Osteoblast (primary cell): Measurements from ENCODE around the gene SH2D7. TPM values are rescaled to one million over a fixed set of nuclear protein-coding genes. Genes with fewer than 3 reads are reported as not detected.

Source experiments
- DNase-seq: peaks from one replicate; pipeline ENCODE4 v3.0.0; 2011; ENCODE audit warnings: low spot score, mixed read lengths; ENCODE audit not compliant: insufficient read length; ENCODE audit errors: missing footprints
- H2AFZ ChIP-seq: 2 replicates; pipeline ENCODE4 v1.6.0; 2011; ENCODE audit warnings: mild to moderate bottlenecking, low read length
- H3K27ac ChIP-seq: 2 replicates; pipeline ENCODE4 v1.5.1; 2011; ENCODE audit warnings: mild to moderate bottlenecking, low read depth, low read length, moderate library complexity
- H3K27me3 ChIP-seq: 2 replicates; pipeline ENCODE4 v1.6.0; 2012; ENCODE audit warnings: mild to moderate bottlenecking, control low read depth, inconsistent platforms, low read length, moderate library complexity; ENCODE audit not compliant: insufficient read depth
- H3K36me3 ChIP-seq: 2 replicates; pipeline ENCODE4 v1.5.1; 2011; ENCODE audit warnings: mild to moderate bottlenecking, low read length, control low read depth, moderate library complexity; ENCODE audit not compliant: insufficient read depth
- H3K4me1 ChIP-seq: 2 replicates; pipeline ENCODE4 v1.5.1; 2011; ENCODE audit warnings: mild to moderate bottlenecking, low read length, control low read depth, moderate library complexity; ENCODE audit not compliant: insufficient read depth
- H3K4me2 ChIP-seq: 2 replicates; pipeline ENCODE4 v1.6.0; 2011; ENCODE audit warnings: mild to moderate bottlenecking, low read length; ENCODE audit not compliant: insufficient read depth
- H3K4me3 ChIP-seq: fragments of 200-600 bp; sonication (generic); 3 replicates; pipeline ENCODE4 v1.5.1; 2012; ENCODE audit warnings: mild to moderate bottlenecking, low read length, inconsistent platforms; ENCODE audit not compliant: insufficient read depth
- H3K79me2 ChIP-seq: 2 replicates; pipeline ENCODE4 v1.6.0; 2012; ENCODE audit warnings: mild to moderate bottlenecking, low read length, control low read depth, inconsistent platforms; ENCODE audit not compliant: insufficient read depth
- H3K9me3 ChIP-seq: 2 replicates; pipeline ENCODE4 v1.5.1; 2011; ENCODE audit warnings: low read depth, low read length, control low read depth
- H4K20me1 ChIP-seq: 2 replicates; pipeline ENCODE4 v1.6.0; 2012; ENCODE audit warnings: mild to moderate bottlenecking, low read length, control low read depth; ENCODE audit not compliant: insufficient read depth
- CTCF ChIP-seq: IDR thresholded peaks from 2 replicates; pipeline ENCODE4 v1.5.1; 2011; ENCODE audit warnings: mild to moderate bottlenecking, low read depth, low read length, moderate library complexity; ENCODE audit errors: extremely low read depth
- total RNA-seq: library from RNA; depleted of rRNA; stranded (reverse); fragments of >200 nt; gene quantifications from 2 replicates; pipeline ENCODE4 v1.2.3, GENCODE V29; 2012

Gene SH2D7
- total RNA-seq, 1 donor: not detected

DNA sequence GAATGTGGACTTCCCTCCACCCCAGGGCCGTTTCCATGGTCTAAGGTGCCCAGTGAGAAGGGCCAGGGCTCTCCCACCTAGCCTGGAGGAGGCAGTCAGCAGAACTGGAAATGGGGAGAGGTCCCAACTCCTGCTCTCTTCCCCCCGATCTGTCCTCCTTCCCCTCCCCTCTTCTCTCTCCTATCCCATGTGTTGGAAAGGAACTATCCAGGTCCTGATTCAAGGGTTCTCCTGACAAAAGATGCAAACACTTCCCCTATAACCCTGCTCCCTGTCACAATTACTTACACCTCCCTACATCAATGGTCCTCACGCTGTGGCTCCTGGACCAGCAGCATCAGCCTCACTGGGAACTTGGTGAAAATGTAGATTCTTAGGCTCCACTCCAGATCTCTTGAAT is 32.9 kb downstream of the SH2D7 start:
- Histone ChIP-seq H3K27me3 (no peaks in the 10 kb centered on the region), H3K4me1 (no peaks in the 10 kb centered on the region), H3K36me3 (no peaks in the 10 kb centered on the region), H3K4me3 (no peak overlapping the region), H2AFZ (no peak overlapping the region), H3K9me3 (no peaks in the 10 kb centered on the region), H4K20me1 (no peaks in the 10 kb centered on the region), H3K27ac (no peak overlapping the region), H3K79me2 (no peaks in the 10 kb centered on the region), H3K4me2 (no peak overlapping the region)
- no peak for TF ChIP-seq CTCF
- no peak for DNase-seq

DNA sequence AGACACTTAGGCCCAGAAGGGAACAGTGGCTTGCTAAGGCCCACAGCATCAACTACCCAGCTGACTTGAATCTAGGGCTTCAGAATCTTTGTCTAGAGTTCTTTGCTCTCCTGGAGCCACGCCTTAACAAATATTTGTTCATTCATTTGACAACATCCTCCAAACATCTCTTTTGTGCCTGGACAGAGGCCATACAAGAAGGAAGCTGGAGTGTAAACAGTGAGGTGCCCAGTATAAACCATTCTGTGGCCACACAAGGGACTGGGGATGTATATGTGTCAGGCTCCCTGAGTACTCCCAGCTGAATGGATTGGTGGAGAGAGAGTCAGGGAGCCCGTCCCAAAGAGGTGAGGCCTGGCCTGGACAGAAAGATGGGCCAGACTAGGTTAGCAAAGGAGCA is 35.5 kb downstream of the SH2D7 start:
- Histone ChIP-seq H3K4me1 (peaks cover 5% of the 10 kb centered on the region), H3K27ac (no peak overlapping the region), H4K20me1 (no peaks in the 10 kb centered on the region), H3K4me2 (no peak overlapping the region), H3K36me3 (no peaks in the 10 kb centered on the region), H3K4me3 (no peak overlapping the region), H3K27me3 (no peaks in the 10 kb centered on the region), H2AFZ (no peak overlapping the region), H3K79me2 (no peaks in the 10 kb centered on the region), H3K9me3 (no peaks in the 10 kb centered on the region)
- no peak for DNase-seq
- no peak for TF ChIP-seq CTCF

DNA sequence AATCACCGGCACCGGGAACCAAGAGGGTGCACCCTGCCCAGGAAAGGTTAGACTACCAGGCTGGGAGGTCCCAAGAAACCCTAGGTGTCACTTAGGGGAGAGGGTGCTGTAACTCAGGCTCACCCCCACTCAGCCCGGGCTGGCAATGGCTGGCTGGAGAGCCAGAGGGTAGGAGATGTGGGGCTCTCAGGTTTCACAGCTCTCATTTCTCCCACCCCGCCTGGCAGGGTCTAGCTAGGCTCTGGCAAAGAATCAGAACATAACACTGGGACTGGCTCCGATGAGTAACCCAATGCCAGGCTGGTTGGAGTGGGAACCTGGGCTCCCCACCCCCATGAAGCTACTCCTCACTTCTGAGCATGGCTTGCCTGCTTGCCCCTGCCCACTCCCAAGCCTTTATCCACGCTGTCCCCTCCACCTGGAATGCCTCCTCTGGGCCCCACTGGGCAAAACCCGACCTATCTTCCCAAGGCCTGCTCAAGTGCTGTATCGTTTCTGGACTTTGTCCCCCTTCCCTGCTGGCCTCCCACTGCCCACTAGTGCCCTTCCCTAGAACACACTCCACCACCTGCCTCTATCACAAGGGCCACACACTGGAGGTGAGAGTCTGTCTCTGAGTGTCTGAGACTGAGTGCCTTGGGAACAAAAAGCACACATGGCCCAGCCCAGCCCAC is 36.9 kb downstream of the SH2D7 start:
- H3K79me2 ChIP-seq: no peaks in the 10 kb centered on the region
- H2AFZ ChIP-seq: no peak overlapping the region
- no peaks in the 10 kb centered on the region for H3K36me3 ChIP-seq
- no peak overlapping the region for H3K4me2 ChIP-seq
- H3K27me3 ChIP-seq: no peaks in the 10 kb centered on the region
- no peaks in the 10 kb centered on the region for H4K20me1 ChIP-seq
- H3K4me3 ChIP-seq: no peak overlapping the region
- no peaks in the 10 kb centered on the region for H3K9me3 ChIP-seq
- DNase-seq: no peak
- no peak overlapping the region for H3K27ac ChIP-seq
- H3K4me1 ChIP-seq: peaks cover 5% of the 10 kb centered on the region
- TF ChIP-seq CTCF: no peak

- H3K9me3 ChIP-seq: no peaks in the 10 kb centered on the region
- no peak for DNase-seq
- H3K36me3 ChIP-seq: no peaks in the 10 kb centered on the region
- no peak overlapping the region for H3K4me2 ChIP-seq
- no peak overlapping the region for H3K4me3 ChIP-seq
- H4K20me1 ChIP-seq: no peaks in the 10 kb centered on the region
- H3K27me3 ChIP-seq: no peaks in the 10 kb centered on the region
- H3K4me1 ChIP-seq: peaks cover 5% of the 10 kb centered on the region
- H2AFZ ChIP-seq: no peak overlapping the region
- H3K79me2 ChIP-seq: no peaks in the 10 kb centered on the region
- H3K27ac ChIP-seq: no peak overlapping the region
- no peak for TF ChIP-seq CTCF
Observed at GRCh38 chr15:78129751-78130287, 37.5 kb downstream of the SH2D7 start.
